Esophagus muscularis mucosa (tissue), 3 donors: ENCODE measurements around the gene DCTD.

Experiments used
- CTCF ChIP-seq, 3 experiments: fragments of 200-600 bp in 2 of 3; fragments of 450-650 bp in 1 of 3; sonication (generic) in 2 of 3; IDR thresholded peaks; one replicate each; pipeline ENCODE4 v1.5.1; 2017 to 2019; ENCODE audit warnings: antibody characterized with exemption in 3 of 3, mild to moderate bottlenecking in 2 of 3, moderate library complexity in 1 of 3
- POLR2AphosphoS5 ChIP-seq, 2 donors: sonication (generic); formaldehyde crosslinking; IDR thresholded peaks; one replicate each; pipeline ENCODE4 v1.6.1; 2017; ENCODE audit warnings: antibody characterized with exemption in 2 of 2

- TF ChIP-seq CTCF (IDR thresholded peaks at IDR 0.05) = no peak
- TF ChIP-seq POLR2AphosphoS5 (IDR thresholded peaks at IDR 0.05) = no peak
These were observed 31.5 kb downstream of the DCTD start for GRCh38 chr4:182885738-182886077.
